HepG2 (cell line): ENCODE results near the gene SLC25A23. TPM values are rescaled to one million over a fixed set of nuclear protein-coding genes. Genes with fewer than 3 reads are reported as not detected.

ENCODE experiments used
- ATF7-NPFF ChIP-seq: sonication (generic); formaldehyde crosslinking; IDR thresholded peaks from 2 replicates; pipeline ENCODE4 v1.8.1; 2023; ENCODE audit warnings: mild to moderate bottlenecking, low read depth, missing genetic modification reagents, moderate library complexity
- BCL3 ChIP-seq: sonication (generic); formaldehyde crosslinking; IDR thresholded peaks from 2 replicates; pipeline ENCODE4 v1.5.1; 2020; ENCODE audit warnings: mild to moderate bottlenecking, missing genetic modification reagents, moderate library complexity
- DNMT1 ChIP-seq: sonication (generic); formaldehyde crosslinking; IDR thresholded peaks from 2 replicates; pipeline ENCODE4 v1.5.1; 2020; ENCODE audit warnings: mild to moderate bottlenecking, missing genetic modification reagents
- NBN ChIP-seq: fragments of 450-650 bp; conservative IDR thresholded peaks from 2 replicates; pipeline ENCODE4 v1.6.1; 2017
- NCOA2 ChIP-seq: sonication (generic); formaldehyde crosslinking; IDR thresholded peaks from 2 replicates; pipeline ENCODE4 v1.8.0; 2022; ENCODE audit warnings: inconsistent platforms
- NPAS2 ChIP-seq: sonication (generic); formaldehyde crosslinking; IDR thresholded peaks from 2 replicates; pipeline ENCODE4 v1.8.0; 2022; ENCODE audit warnings: mild to moderate bottlenecking, missing genetic modification reagents, borderline replicate concordance
- PHF5A ChIP-seq: IDR thresholded peaks from one replicate; pipeline ENCODE4 v1.6.1; 2018; ENCODE audit warnings: low read depth, missing genetic modification reagents; ENCODE audit not compliant: unreplicated experiment
- RBFOX2 ChIP-seq: fragments of 200-400 bp; formaldehyde crosslinking; IDR thresholded peaks from 2 replicates; pipeline ENCODE4 v1.6.1; 2017; ENCODE audit warnings: low read depth, mild to moderate bottlenecking, low read length
- SALL2 ChIP-seq: sonication (generic); formaldehyde crosslinking; IDR thresholded peaks from 2 replicates; pipeline ENCODE4 v1.8.1; 2023; ENCODE audit warnings: mild to moderate bottlenecking, missing genetic modification reagents, inconsistent platforms
- SMARCC2 ChIP-seq: fragments of 450-650 bp; IDR thresholded peaks from 2 replicates; pipeline ENCODE4 v1.6.1; 2017; ENCODE audit warnings: antibody characterized with exemption, mild to moderate bottlenecking
- ZBTB38 ChIP-seq: sonication (generic); formaldehyde crosslinking; IDR thresholded peaks from 2 replicates; pipeline ENCODE4 v1.5.1; 2020; ENCODE audit warnings: mild to moderate bottlenecking, missing genetic modification reagents
- ZNF451 ChIP-seq: sonication (generic); formaldehyde crosslinking; IDR thresholded peaks from 2 replicates; pipeline ENCODE4 v1.5.0; 2020; ENCODE audit warnings: mild to moderate bottlenecking, missing genetic modification reagents
- ZNF564 ChIP-seq: sonication (generic); formaldehyde crosslinking; IDR thresholded peaks from 2 replicates; pipeline ENCODE4 v1.8.1; 2023; ENCODE audit warnings: mild to moderate bottlenecking, missing genetic modification reagents
- ZNF576 ChIP-seq: sonication (generic); formaldehyde crosslinking; IDR thresholded peaks from 2 replicates; pipeline ENCODE4 v1.4.0; 2020; ENCODE audit warnings: mild to moderate bottlenecking, missing genetic modification reagents
- ZNF629 ChIP-seq: sonication (generic); formaldehyde crosslinking; conservative IDR thresholded peaks from 2 replicates; pipeline ENCODE4 v1.5.0; 2020; ENCODE audit warnings: missing genetic modification reagents
- ZNF724P ChIP-seq: sonication (generic); formaldehyde crosslinking; IDR thresholded peaks from 2 replicates; pipeline ENCODE4 v1.8.0; 2022; ENCODE audit warnings: missing genetic modification reagents, borderline replicate concordance
- polyA plus RNA-seq, 8 experiments: library from polyadenylated mRNA; depleted of rRNA in 3 of 8; stranded (reverse) in 7 of 8; unstranded in 1 of 8; fragments of >200 nt; fragmentation: Illumina TruSeq in 4 of 8; extraction: Trizol in 4 of 8; gene quantifications; 2 replicates each; pipeline versions ENCODE4 v1.2.1 to v1.2.3, GENCODE V29; 2011 to 2016; ENCODE audit warnings: low read depth in 4 of 8, missing spikeins in 1 of 8, mixed read lengths in 1 of 8; ENCODE audit not compliant: insufficient read depth in 1 of 8
- total RNA-seq, 5 experiments: library from RNA; depleted of rRNA; stranded (reverse); fragments of >200 nt; fragmentation: Illumina TruSeq; extraction: Trizol; gene quantifications; 2 replicates each; pipeline ENCODE4 v1.2.3, GENCODE V29; 2016; ENCODE audit warnings: low read depth in 1 of 5
- TF ChIP-seq, protein P1 (sequence below): IDR thresholded peaks from 2 replicates; pipeline ENCODE4 v1.6.1; 2018; ENCODE audit warnings: missing genetic modification reagents, mild to moderate bottlenecking, missing compliant biosample characterization
- TF ChIP-seq, protein P2 (sequence below): sonication (generic); formaldehyde crosslinking; IDR thresholded peaks from 2 replicates; pipeline ENCODE4 v1.5.0; 2020; ENCODE audit warnings: mild to moderate bottlenecking, missing genetic modification reagents, borderline replicate concordance
- TF ChIP-seq, protein P3 (sequence below): sonication (generic); IDR thresholded peaks from 2 replicates; pipeline ENCODE4 v1.6.1; 2016; ENCODE audit warnings: low read depth, borderline replicate concordance

Gene SLC25A23
- total and polyA plus RNA-seq, 2 of the 13 experiments (the other 11 are each of a cell fraction or from before 2014, with no cell fraction given): 12.4 to 15.2 TPM

- TF ChIP-seq ZNF451 (CRISPR knock-in tag): no peak
- TF ChIP-seq, protein P1, sequence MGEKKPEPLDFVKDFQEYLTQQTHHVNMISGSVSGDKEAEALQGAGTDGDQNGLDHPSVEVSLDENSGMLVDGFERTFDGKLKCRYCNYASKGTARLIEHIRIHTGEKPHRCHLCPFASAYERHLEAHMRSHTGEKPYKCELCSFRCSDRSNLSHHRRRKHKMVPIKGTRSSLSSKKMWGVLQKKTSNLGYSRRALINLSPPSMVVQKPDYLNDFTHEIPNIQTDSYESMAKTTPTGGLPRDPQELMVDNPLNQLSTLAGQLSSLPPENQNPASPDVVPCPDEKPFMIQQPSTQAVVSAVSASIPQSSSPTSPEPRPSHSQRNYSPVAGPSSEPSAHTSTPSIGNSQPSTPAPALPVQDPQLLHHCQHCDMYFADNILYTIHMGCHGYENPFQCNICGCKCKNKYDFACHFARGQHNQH: peak; percentile 16; the same call in 1 of the 2 replicates
- TF ChIP-seq NCOA2 (CRISPR knock-in tag): no peak
- no peak for TF ChIP-seq PHF5A (CRISPR knock-in tag)
- TF ChIP-seq, protein P2, sequence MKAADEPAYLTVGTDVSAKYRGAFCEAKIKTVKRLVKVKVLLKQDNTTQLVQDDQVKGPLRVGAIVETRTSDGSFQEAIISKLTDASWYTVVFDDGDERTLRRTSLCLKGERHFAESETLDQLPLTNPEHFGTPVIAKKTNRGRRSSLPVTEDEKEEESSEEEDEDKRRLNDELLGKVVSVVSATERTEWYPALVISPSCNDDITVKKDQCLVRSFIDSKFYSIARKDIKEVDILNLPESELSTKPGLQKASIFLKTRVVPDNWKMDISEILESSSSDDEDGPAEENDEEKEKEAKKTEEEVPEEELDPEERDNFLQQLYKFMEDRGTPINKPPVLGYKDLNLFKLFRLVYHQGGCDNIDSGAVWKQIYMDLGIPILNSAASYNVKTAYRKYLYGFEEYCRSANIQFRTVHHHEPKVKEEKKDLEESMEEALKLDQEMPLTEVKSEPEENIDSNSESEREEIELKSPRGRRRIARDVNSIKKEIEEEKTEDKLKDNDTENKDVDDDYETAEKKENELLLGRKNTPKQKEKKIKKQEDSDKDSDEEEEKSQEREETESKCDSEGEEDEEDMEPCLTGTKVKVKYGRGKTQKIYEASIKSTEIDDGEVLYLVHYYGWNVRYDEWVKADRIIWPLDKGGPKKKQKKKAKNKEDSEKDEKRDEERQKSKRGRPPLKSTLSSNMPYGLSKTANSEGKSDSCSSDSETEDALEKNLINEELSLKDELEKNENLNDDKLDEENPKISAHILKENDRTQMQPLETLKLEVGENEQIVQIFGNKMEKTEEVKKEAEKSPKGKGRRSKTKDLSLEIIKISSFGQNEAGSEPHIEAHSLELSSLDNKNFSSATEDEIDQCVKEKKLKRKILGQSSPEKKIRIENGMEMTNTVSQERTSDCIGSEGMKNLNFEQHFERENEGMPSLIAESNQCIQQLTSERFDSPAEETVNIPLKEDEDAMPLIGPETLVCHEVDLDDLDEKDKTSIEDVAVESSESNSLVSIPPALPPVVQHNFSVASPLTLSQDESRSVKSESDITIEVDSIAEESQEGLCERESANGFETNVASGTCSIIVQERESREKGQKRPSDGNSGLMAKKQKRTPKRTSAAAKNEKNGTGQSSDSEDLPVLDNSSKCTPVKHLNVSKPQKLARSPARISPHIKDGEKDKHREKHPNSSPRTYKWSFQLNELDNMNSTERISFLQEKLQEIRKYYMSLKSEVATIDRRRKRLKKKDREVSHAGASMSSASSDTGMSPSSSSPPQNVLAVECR (CRISPR knock-in tag): peak; percentile 96
- TF ChIP-seq BCL3 (CRISPR knock-in tag): no peak
- TF ChIP-seq SALL2 (CRISPR knock-in tag): no peak
- TF ChIP-seq NPAS2: no peak
- TF ChIP-seq ZNF576: no peak
- peak; percentile 73 for TF ChIP-seq RBFOX2
- TF ChIP-seq ZBTB38 (CRISPR knock-in tag): no peak
- TF ChIP-seq, protein P3, sequence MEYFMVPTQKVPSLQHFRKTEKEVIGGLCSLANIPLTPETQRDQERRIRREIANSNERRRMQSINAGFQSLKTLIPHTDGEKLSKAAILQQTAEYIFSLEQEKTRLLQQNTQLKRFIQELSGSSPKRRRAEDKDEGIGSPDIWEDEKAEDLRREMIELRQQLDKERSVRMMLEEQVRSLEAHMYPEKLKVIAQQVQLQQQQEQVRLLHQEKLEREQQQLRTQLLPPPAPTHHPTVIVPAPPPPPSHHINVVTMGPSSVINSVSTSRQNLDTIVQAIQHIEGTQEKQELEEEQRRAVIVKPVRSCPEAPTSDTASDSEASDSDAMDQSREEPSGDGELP: no peak
- TF ChIP-seq NBN: no peak
- TF ChIP-seq ZNF564 (CRISPR knock-in tag): 0 out of 2 replicates have a peak, but pooled peaks have one; percentile 14
- no peak for TF ChIP-seq ZNF724P (CRISPR knock-in tag)
- TF ChIP-seq ATF7-NPFF (CRISPR knock-in tag): 0 out of 2 replicates have a peak, but pooled peaks have one; percentile 25
- TF ChIP-seq DNMT1 (CRISPR knock-in tag): peak; percentile 65; the same call in 1 of the 2 replicates
- no peak for TF ChIP-seq ZNF629 (CRISPR knock-in tag)
- no peak for TF ChIP-seq SMARCC2
Observed at GRCh38 chr19:6393074-6393982, 66.3 kb downstream of the SLC25A23 start, which contains the start of gene GTF2F1 (continued).
